HG03469 (cell line): ENCODE measurements around the gene TEX36.
"Not testable (repeated sequence)": the region's sequence is repeated elsewhere in the genome, so short reads cannot be mapped to it uniquely, and the experiment has no call there.

Source experiments
- ATAC-seq: cut with Tn5 transposase; IDR thresholded peaks from one replicate; pipeline ENCODE4 v1.9.1; 2021; ENCODE audit warnings: mild to moderate bottlenecking, moderate library complexity, moderate number of reproducible peaks; ENCODE audit not compliant: unreplicated experiment

The TEX36 gene

DNA sequence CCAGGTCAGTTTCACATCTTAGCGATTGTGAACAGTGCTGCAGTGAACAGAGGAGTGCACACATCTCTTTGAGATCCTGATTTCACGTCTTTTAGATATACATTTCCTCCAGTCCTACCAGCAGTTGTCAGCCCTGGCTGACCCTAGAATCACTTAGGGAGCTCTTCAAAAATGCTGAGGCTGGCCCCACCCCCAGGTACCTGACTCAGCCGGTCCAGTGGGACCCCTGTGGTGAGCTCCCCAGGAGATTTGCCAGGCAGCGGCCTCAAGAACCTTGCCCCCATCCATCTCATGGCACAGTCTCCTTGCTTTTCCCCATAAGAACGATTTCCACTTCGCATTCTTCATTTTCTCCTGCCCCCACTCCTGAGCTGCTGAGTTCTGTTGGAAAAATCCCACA, 45.5 kb downstream of the TEX36 start:
- no peak for ATAC-seq

DNA sequence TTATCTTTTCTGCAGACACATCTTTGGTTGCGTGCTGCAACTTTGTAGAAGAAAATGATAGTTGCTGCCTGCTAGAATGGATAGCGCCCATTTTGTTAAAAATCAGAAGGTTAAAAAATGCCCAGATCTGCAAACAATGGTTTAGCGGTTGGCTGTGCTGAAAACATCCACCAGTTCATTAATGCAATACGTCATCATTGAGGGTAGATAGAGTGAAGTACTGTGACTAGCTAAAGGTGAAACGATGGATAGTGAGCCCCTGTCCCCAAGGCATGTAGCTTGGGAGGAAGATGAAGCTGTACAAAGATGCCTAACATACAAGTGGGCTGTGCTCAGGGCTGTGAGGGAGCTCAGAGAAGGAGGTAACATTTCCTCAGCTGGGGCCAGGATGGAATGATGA, 48.4 kb downstream of the TEX36 start:
- ATAC-seq, result no peak

DNA sequence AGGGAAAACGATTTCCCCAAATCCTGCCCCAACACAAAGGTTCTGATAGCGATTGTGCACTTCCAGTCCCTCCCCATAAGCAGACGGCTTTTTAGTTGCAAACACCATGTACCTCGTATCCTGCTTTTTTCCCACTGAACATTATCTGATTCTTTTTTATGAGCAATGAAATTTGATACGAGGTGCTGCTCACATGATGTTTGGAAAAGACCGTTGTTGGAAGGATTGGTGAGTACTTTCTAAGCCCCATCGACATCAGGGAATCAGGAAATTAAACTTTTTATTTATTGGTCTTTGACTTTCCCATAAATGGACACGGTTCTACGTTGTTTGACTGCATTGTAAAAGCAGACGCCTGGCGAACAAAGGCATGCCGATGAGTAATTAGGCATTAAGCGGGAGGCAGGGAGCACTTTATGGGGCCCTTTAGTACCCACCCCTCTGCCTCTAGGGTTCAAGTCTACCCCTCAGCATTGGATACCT, 49.4 kb downstream of the TEX36 start:
- ATAC-seq, result no peak

DNA sequence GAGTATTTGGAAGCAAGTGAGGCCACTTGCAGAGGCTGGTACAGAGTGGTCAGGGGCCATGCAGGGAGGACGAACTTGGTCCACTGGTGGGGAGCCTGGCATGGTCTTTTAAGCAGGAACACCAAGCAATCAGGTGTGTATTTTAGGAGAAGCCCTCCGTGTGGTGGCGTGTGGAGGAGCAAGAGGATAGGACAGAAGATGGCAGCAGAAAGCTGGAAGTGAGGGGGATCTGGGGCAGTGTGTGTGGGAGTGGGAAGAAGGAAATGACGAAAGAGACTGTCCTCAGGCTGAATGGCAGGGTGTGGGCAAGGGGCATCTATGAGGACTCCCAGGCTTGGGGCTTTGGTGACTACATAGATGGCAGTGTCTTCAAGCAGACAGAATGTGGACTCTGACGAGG, 51.2 kb downstream of the TEX36 start:
- ATAC-seq, result no peak

DNA sequence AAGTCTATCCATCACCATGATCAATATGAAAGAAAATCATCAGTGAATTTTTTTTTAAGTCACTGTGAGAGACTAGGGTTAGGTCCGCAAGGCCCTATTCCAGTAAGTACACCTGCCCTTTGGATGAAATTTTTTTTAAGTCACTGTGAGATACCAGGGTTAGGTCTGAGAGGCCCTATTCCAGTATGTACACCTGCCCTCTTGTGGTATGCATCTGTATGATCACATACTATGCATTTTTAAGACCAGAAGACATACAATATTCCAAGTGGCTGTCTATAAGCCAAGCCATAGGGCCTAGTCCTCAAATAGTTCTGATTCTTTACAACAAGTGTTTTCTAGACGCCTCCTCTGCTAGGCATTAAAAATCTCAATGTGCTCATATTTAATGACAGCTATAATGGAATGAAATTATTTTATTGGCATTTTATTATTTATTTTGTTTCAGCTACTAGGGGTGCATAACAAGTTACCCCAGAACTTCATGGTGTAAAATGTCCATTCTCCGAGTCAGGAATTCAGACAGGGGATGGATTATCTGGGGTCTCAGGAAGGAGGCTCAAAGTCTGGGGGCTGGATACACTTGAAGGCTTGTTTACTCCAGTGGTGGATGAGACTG, 53.1 kb downstream of the TEX36 start:
- ATAC-seq, result peak; percentile 46

DNA sequence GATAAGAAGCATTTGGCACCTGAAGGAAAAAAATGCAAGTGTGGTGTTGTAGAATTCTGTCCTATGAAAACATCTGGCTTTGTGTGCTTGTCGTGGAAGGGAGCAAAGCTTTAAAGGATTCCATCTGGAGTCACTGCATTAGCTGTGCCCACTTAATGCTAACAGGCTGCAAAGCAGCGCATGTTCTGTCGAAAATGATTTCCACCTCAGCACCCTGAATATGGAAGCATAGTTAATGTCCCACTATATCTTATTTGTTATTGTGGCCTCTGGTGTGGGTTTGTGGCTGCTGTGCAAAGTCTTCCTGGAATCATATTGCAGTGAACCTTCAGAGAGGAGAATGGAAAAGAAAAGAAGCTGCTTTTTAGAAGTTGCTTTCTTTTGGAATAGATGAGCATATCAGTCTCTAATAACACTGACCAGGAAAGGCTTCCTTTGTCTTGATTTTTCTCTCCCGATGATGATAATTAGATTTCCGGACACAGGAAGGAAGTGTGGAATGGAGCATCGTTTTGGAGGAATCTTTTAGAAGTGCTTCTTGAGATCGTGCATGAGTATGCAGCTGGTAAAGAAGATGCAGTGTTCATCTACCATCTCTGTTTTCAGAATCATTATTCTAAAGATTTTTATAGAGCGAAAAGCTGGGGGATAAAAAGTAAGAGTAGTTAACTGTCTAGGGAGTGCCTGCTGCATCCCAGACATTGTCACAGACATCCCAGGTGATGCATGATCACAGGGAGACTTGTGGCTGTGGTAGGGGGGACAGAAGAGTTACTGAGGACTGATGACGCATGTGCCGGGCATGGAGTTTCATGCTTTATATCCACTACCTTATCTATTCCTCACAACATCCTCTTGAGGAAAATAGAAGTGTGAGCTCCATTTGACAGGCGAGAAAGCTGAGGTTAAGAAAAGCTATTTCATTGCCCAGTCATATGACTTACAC, 54.6 kb downstream of the TEX36 start:
- ATAC-seq, result no peak

DNA sequence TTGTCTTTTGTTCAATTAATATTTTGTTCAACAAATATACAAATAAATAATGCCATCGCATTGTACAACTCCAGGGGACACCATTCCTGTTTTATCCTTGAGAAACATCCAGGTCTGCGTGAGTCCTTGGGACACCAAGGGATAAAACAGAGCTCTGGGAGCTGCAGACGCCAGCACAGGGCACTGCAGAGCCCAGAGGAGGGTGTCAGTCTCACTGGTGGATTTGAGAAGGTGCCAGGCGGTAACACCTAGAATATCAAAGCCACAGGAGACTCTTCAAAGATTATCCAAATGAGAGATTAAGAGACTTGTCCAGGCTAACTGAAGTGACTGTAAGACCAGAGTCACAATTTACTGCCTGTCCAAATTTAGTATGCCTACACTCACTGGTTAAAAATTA, 55.3 kb downstream of the TEX36 start:
- ATAC-seq, result no peak

DNA sequence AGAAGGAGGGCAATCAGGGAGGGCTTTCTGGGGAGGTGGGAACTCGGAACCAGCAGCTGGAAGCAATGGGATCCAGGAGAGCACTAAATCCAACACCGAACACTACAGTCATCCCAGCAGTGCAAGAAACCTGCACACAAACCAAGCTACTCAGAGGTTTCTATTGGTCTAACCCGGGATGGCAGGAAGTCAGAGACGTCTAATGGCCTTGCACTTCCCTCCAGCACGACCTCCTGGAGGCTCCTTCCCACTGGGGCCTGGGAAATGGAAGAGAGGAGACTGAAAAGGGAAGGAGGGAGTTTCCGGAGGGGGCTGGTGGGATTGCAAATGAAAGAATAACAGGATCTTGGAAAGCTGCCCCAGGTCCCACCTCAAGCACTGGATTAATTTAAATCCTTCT, 56.3 kb downstream of the TEX36 start:
- ATAC-seq, result no peak

DNA sequence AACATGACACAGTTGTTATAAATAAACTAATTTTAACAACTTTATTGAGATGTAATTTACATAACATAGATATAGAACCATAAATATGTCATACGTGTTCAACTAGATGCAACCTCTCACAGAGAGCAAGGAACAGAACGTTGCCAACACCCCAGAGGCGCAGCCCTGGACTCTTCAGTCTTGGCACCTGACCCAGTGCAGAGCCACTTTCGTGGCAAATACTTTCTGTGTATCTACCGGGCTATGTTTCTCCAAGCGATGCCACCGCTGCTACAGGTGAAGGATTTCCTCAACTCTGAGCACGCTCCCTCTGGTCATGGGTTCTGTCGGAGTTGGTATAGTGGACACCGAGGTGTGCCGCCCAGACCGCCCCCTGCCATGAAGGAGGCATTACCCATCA, 57.4 kb downstream of the TEX36 start:
- ATAC-seq, result no peak

DNA sequence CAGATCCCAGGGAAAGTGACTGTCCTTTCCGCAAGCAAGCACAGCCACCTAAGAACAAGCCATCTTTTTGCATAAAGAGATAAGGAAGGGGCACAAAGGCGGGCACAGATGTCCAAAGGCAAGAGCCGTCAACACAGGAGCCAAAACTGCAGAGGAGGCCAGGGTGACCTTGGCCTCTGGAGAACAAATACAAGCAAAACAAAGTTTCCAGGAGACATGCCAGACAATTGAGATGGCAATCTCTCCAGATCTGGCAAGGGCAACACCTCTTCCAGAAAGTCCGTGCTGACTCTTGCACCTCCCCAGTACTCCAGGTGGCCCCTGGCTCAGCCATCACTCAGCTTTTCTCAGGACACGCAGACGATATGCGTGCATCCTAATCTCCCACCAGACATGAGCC, 58.2 kb downstream of the TEX36 start:
- ATAC-seq, result no peak

DNA sequence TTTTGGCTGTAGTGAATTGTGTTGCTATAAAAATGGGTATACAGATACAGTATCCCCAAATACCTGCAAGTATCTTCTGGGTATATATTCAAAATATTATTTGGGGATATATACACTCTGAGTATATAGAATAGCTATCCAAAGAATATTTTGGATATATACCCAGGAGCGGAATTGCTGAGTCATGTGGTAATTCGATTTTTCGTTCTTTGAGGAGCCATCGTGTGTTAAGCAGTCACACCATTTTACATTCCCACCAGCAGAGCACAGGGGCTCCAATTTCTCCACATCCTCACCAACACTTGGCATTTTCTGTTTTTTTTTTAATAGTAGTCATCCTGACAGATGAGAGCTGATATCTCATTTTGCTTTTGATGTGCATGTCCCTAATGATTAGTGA, 61.9 kb downstream of the TEX36 start:
- ATAC-seq, result no peak

DNA sequence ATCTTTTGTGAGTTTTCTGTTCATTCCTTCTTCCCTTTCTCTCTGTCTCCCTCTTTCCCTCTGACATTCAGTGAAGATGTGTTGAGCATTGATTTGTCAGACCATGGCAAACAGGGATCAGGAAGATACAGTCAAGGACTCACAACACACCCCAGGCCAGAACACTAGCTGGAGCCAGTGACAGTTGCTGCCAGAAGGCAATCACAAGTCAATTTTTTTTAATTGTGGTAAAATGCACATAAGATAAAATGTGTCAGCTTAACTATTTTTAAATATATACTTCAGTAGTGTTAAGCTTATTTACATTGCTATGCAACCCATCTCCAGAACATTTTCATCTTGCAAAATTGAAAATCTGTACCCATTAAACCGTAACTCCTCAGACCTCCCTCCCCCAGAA, 62.6 kb downstream of the TEX36 start:
- ATAC-seq, result no peak

DNA sequence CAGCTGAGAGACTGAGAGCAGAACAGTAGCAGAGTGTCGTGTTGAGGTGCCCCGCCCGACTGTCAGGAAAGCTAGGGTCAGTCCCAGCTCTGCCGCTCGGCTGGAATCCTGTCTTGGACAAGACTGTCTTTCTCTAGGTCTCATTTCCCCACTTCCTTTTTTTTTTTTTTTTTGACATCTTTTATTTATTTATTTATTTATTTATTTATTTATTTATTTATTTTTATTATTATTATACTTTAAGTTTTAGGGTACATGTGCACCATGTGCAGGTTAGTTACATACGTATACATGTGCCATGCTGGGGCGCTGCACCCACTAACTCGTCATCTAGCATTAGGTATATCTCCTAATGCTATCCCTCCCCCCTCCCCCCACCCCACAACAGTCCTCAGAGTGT, 69.9 kb downstream of the TEX36 start:
- ATAC-seq, result not testable (repeated sequence)

DNA sequence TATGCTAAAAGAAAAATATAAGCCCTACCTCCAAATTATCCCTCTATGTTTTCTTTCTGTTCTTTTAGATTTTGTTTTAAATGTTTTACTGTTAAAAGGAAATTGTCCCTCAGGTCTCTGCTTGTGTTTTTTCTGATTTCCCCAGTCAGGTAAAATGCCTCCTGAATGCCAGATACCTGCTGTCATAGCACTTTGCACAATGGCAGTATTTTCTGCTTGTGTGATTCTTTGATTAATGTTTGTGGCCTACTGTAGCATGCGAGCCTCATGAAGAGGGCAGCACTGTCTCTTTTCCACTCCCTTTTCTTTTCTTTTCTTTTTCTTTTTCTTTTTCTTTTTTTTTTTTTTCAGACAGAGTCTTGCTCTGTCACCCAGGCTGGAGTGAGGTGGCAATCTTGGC, 71.2 kb downstream of the TEX36 start:
- ATAC-seq, result no peak

DNA sequence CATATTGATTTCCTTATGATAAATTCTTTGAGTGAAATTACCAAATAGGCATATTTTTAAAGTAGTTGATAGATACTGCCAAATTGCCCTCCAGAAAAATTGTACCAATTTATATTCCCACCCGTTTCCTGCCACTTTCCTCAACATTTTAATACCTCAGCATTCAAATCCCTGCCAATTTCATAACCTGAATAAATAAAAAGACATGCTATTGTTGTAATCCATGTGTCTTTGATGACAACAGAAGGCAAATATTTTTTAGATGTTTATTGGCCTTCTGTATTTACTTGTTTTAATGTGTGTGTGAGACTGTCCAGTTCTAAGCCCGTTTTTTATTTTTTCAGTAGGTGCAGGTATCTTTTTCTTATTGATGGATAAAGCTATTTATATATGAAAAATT, 71.7 kb downstream of the TEX36 start:
- ATAC-seq, result no peak

DNA sequence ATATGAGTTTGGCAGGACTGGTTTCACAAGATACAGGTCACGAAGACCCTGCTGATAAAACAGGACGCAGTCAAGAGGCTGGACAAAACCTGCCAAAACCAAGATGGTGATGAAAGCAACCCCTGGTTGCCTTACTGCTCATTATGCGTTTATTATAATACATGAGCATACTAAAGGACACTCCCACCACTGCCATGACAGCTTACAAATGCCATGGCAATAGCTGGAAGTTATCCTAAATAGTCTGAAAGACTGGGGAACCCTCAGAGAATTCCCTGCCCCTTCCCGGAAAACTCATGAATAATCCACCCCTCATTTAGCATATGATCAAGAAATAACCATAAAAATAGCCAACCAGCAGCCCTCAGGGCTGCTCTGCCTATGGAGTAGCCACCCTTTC, 73.1 kb downstream of the TEX36 start:
- no peak for ATAC-seq

DNA sequence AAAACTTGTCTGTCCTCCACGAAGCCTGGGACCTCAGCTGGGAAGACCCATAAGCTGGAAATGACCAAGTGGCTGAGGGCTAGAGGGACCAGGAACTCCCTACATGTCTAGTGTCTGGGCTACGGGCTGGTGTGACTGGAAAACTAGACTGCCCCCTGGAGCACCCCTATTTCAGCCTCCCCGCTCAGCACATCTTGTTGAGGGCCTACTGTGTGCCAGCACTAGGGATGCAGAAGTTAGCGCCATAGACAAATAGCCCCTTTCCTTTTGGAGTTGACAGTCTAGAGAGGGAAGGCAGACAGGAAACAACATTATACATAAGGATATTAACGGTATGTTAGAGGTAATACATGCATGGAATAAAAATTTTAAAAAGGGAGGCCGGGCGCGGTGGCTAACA, 74.5 kb downstream of the TEX36 start:
- no peak for ATAC-seq

DNA sequence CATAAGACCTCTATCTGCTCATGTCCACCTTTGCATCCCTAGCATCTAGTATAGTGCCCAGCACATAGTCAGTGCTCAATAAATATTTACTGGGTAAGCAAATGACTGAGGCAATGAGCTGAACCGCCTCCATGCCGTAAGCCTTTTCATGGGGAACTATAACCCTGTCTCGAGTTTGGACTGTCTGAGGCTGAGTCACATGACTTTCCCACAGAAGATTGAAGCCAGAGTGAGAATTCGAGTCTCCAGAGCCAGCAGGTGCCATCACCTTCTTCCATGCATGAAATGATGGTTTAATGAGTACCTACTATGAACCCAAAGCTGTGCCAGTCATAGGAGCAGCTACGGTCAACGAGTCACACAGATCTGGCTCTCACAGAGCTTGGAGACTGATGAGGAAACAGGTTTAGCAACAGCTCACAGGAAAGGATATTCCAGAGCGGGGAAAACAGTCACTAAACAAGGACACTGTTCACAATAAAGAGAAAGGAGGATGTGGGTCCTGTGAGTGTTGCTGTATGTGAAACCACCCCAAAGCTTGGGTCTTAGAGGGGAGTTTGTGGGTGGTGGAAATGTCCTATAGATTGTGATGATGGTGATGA, 75.2 kb downstream of the TEX36 start:
- no peak for ATAC-seq

DNA sequence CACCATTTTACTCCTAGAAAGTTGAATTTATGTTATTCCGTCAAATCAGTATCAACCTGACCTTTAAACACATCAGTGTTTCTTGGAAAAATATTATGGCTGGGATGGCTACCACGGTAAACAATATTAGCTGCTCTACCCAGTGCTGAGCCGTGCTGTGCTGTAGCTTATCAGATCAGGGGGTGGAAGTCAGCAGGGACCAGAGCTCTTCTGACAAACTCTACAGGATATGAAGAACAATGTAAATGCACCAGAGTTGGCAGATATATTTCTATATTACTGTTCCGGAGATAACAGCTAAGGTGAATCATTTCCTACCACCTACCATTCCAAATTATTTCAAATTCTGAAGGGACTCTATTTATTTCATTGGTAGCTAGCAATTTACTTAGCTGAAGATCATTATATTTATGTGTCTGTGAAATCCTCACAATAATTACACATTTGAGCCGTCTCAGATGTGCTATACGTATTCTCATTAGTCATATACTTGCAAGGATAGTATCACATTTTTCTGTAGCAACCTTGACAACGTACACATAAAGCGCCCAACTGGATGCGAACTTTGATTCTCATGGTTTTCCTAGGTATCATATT, 76.5 kb downstream of the TEX36 start:
- ATAC-seq, result no peak
